Femur (tissue), 1 donor: ENCODE results near the gene BIRC5.

ENCODE experiments used
- DNase-seq: peaks from one replicate; pipeline ENCODE4 v3.0.0-alpha.2; 2017

The BIRC5 gene

DNA sequence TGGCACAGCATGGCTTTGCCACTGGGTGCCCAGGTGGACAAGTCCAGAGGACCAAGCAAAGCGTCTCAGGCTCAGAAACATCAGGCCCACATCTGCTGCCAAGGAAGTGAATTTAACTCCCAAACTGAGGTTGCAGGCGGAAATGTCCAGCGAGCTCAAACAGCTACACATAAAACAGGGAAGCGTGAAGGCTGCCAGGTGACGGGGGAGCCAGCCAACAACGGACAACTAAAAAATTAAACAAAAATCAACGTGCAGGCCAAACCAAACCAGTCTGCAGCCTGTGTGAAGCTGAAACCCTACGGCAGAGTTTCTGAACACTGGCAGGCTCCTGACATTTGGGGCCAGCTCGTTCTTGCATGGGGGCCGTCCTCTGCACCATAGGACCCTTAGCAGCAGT is 29.7 kb upstream of the BIRC5 start:
- no peak for DNase-seq

DNA sequence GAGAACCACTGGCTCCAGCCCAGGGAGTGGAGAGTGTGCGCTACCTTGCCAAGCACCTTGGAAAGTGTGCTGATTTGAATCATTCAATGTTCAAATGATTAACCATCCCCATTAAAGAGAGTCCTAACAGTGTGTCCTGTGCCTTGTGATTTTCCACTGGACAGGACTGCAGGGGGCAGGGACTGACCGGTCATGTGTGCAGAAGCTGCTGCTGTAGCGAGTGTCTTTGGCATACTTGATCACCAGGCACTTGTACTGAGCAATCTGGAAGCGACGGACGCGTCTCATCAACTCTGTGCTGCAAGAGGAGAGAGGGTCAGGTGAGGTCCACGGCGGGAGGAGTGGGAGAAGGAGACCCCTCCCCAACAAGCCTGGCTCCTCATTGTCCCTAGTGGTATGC is 29.2 kb upstream of the BIRC5 start:
- no peak for DNase-seq

DNA sequence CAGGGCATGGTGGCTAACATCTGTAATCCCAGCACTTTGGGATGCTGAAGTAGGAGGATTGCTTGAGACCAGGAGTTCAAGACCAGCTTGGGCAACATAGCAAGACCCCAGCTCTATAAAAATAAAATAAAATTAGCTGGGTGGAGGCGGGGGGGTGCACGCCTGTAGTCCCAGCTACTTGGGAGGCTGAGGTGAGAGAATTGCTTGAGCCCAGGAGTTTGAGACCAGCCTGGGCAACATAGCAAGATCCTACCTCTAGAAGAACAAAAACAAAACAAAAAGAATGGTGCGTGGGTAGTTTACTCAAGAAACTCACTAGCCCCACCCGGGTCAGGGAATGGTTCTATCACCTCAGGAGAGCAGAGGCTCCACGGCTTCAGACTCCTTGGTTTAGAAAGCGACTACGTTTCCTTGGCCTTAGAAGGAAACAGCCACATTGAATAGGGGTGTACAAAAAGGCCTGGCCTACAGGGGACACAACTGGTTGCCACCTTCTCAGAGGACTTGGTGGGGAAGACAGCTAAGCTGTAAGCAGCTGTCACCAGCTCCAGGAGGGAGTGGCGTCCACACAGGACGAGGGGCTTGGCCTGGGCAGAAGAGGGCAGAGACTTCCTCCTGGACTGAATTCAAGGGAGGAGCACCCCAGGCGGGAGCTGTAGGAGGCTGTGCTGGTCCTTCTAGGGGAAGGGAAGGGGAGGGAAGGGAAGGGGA is 27.9 kb upstream of the BIRC5 start:
- peak; percentile 75 for DNase-seq

DNA sequence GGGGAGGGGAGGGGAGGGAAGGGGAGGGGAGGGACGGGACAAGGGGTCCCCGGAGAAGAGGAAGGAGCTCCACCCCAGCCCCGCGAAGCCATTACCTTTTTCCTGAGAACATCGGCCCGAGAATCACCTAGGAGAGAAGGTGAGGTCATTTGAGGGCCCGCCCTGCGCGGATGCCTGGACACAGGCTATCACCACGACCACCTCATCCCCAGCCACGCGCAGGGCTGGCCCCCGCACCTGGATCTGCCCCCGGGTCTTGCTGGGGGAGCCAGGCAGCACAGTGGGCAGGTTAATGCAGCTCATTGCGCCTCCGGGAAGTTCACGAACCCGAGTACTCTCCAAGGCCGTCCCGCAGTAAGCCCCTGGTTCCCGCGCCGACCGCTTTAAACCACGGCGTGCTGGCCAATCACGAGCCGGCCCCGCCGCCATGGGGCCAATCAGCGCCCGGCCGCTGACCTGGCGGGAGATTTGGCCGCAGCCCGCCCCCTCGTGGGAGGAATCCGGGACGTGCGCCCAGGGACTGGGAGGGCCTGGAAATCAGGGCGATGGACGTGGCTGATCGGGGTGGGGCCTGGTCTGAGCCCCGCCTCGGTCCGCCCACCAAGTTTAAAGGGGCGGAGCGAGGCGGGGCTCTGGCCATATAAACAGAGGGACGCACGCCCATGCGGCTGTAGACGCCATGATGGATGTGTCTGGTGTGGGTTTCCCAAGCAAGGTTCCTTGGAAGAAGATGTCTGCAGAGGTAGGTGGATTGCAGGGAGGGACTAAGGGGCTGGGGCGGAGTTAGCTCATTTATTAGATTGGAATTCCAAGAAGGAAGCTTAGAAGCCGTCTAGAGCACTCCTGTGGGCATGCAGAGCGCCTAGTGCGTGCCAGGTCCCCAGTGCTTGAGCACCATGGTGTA is 27.1 kb upstream of the BIRC5 start, which contains the start of the genes AFMID and TK1:
Gene AFMID (plus strand): TSS at position 671 of the 904 bp plus-strand sequence. CDS start 9 bp downstream, at position 680.
Gene TK1 (minus strand): TSS at position 361 of the 904 bp plus-strand sequence. CDS start 58 bp downstream, at position 303.
- peak; percentile 98 for DNase-seq

DNA sequence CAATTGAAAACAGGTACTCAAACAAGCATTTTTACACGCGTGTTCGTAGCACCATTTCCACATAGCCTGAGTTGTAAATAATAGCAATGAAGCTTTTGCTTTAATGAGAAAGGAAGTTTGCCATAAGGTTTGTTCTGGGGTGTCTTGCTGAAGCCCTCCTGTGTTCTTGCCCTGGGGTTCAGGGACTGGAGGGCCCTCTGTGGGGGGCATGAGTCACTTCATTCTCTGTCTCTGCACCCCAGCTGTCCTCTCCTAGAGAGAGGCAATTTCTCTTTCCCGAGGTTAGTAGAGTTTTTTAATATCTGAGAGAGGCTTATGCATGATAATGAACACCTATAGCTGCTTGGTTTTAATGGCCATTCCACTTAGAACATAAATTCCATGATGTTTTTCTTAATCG is 17.3 kb upstream of the BIRC5 start:
- DNase-seq = no peak

DNA sequence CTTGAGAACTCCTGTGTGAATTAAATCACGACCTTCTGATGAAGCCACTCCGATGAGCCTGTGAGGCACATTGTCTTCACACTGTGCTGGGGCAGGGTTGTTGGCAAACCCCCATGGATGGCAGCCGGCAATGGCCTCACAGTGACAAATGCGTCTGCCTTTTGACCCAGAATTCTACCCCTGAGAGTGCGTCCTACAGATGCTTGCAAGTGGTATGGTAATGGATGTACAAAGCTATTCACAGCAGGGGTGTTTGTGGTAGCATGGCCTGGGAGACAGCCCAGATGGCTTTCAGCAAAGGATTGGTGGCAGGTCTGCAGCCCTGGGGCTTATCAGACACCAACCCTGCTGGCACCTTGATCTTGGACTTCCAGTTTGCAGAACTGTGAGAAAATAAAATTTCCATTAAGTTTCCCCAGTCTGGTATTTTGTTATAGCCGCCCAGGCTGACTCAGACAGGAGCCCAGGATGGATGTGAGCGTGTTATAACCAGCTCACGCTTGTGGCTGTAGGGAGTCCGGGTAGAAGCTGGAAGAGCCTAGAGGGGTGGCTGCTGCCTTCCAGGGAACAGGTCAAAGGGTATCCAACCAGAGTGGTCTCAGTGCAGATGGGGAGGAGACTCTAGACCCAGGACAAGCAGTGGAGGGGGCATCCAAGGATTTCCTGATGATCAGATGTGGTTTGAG is 16.8 kb upstream of the BIRC5 start:
- no peak for DNase-seq

DNA sequence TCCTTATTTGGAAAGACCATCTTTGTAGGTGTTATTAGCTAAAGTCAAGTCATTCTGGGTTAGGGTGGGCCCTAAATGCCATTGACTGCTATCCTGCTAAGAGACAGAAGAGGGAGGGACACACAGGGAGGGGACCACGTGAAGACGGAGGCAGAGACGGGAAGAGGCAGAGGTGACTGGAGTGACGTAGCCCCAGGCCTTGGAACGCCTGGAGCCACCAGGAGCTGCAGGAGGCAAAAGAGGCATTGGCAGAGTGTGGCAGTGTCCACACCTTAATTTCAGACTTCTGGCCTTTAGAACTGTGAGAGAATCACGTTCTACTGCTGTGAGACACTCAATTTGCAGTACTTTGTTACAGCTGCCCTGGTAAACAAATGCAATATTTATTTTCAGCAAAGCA is 13.6 kb upstream of the BIRC5 start:
- no peak for DNase-seq

DNA sequence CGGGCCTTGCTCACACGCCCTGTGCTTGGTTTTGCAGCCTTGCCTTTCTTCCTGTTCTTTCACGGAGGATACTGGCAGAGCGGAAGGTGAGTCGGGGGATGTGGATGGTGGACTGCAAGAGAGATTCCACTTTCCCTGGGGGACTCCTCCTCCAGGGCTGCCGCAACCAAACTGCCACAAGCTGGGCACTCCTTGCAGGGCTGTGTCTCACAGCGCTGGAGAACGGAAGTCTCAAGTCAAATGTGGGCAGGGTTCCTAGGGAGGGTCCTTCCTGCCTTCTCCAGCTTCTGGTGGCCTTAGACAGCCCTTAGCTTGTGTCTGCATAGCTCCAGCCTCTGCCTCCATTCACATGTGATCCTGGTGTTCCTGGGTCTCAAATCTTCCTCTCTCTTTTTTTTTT is 11.4 kb upstream of the BIRC5 start:
- DNase-seq = no peak

DNA sequence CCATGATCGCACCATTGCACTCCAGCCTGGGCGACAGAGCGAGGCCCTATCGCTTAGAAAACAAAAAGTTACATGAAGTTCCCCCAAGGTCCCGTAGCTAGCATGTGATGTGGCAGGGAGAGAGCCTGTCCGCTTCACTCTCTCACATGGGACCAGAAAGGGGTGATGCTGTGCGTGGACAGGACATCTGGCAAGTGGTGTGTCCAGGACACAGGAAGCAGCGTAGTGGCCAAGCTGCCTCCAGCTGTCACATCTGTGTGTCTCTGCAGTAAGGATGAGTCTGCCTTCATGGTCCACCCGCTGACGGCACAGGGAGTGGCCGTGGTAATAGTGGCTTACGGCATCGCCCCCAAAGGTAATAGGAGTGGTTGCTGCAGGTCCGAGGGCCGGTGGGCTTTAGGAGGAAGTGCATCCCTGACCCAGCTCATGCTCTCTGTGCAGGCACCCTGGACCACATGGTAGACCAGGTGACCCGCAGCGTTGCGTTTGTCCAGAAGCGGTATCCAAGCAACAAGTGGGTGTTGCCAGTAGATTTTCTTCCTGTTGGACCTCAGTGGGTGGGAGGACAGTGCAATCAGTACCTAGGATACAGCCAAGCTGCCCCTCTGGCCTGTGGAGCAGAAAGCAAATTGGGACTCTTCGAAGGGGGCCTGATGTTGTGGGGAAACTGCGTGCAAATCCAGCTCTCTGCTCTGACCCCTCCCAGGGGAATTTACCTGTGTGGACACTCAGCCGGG is 9.5 kb upstream of the BIRC5 start:
- no peak for DNase-seq

DNA sequence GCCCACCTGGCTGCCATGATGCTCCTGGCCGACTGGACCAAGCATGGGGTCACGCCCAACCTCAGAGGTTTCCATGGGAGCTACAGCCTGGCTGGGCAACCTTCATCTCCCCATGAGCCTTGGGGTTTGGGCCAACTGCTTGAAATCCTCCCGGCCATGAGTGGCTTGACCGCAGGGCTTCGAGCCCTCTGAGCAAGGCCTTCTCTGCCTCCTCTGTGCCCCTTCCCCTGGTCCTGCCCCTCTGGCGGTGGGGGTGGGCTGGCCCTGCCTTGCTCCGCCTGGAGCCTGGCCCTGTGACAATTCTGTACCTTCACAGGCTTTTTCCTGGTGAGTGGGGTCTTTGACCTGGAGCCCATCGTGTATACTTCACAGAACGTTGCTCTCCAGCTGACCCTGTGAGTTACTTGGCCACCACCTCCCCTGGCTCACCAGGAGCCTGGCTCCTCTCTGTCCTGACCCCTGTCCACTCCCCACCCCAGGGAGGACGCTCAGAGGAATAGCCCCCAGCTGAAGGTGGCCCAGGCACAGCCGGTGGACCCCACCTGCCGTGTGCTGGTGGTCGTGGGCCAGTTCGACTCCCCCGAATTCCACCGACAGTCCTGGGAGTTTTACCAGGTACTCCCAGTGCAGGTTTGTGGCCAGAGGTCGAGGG is 8.8 kb upstream of the BIRC5 start:
- DNase-seq = no peak

DNA sequence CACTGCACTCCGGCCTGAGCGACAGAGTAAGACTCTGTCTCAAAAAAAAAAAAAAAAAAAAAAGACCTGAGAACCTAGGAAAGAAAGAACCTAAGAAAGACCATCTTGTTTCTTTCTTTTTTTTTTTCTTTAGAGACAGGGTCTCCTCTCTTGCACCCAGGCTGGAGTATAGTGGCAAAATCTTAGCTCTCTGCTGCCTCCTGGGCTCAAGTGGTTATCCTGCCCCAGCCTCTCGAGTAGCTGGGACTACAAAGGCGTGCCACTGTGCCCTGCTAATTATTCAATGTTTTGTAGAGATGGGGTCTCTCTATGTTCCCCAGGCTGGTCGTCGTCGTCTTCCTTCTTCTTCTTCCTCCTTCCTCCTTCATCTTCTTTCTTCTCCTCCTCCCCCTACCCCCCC is 7.8 kb upstream of the BIRC5 start:
- DNase-seq = no peak

DNA sequence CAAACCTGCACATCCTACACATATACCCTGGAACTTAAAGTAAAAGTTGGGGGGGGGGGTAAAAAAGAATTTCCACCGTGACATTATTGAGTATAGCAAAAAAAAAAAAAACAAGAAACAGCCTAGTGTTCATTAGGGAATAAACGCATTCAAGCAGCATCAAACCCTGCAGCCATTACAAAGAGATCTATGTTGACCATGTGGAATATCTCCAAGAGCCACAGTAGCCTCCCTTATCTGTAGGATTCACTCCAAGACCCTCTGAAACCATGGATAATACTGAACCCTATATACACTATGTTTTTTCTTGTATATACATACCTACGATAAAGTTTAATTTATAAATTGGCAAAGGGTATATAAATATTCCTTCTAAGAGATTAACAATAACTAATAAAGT is 5.6 kb upstream of the BIRC5 start:
- DNase-seq = no peak

DNA sequence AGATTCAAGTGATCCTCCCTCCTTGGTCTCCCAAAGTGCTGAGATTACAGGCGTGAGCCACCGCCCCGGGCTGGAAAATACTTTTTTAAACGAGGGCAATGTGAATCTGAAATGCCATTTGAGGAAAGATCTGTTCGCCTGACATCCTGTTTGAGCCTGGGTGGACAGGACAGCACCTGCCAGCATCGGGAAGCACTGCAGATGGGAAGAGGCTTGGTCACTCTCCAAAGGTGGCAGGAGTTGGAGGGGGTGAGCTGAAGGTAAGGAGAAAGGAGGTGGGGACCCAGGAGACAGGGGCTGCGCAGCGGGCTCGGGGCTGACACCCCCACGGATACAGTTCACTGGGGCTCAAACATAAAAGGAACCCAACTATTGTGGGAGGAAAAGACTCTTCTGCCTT is 3.9 kb upstream of the BIRC5 start:
- no peak for DNase-seq

DNA sequence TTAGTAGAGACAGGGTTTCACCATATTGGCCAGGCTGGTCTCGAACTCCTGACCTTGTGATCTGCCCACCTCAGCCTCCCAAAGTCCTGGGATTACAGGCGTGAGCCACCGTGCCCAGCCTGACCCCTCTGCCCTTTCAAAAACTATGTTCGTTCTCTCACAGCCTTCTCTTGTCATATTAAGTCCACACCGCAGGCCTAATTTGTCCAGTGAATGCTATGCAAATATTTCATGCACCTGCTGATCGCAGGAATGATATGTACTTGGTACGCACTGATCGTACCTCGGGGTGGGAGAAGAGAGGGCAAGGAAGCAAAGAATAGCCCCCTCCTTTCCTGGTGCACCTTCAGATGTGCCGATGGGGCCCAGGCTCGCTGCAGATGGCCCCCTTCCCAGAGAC is 3.0 kb upstream of the BIRC5 start:
- no peak for DNase-seq

DNA sequence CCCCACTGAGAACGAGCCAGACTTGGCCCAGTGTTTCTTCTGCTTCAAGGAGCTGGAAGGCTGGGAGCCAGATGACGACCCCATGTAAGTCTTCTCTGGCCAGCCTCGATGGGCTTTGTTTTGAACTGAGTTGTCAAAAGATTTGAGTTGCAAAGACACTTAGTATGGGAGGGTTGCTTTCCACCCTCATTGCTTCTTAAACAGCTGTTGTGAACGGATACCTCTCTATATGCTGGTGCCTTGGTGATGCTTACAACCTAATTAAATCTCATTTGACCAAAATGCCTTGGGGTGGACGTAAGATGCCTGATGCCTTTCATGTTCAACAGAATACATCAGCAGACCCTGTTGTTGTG is 631 bp downstream of the BIRC5 start:
- no peak for DNase-seq

DNA sequence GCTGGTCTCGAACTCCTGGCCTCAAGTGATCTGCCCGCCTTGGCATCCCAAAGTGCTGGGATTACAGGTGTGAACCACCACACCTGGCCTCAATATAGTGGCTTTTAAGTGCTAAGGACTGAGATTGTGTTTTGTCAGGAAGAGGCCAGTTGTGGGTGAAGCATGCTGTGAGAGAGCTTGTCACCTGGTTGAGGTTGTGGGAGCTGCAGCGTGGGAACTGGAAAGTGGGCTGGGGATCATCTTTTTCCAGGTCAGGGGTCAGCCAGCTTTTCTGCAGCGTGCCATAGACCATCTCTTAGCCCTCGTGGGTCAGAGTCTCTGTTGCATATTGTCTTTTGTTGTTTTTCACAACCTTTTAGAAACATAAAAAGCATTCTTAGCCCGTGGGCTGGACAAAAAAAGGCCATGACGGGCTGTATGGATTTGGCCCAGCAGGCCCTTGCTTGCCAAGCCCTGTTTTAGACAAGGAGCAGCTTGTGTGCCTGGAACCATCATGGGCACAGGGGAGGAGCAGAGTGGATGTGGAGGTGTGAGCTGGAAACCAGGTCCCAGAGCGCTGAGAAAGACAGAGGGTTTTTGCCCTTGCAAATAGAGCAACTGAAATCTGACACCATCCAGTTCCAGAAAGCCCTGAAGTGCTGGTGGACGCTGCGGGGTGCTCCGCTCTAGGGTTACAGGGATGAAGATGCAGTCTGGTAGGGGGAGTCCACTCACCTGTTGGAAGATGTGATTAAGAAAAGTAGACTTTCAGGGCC is 5.5 kb downstream of the BIRC5 start:
- DNase-seq = no peak

DNA sequence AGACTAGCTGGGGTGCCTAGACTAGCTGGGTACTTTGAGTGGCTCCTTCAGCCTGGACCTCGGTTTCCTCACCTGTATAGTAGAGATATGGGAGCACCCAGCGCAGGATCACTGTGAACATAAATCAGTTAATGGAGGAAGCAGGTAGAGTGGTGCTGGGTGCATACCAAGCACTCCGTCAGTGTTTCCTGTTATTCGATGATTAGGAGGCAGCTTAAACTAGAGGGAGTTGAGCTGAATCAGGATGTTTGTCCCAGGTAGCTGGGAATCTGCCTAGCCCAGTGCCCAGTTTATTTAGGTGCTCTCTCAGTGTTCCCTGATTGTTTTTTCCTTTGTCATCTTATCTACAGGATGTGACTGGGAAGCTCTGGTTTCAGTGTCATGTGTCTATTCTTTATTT is 9.0 kb downstream of the BIRC5 start:
- DNase-seq = no peak

DNA sequence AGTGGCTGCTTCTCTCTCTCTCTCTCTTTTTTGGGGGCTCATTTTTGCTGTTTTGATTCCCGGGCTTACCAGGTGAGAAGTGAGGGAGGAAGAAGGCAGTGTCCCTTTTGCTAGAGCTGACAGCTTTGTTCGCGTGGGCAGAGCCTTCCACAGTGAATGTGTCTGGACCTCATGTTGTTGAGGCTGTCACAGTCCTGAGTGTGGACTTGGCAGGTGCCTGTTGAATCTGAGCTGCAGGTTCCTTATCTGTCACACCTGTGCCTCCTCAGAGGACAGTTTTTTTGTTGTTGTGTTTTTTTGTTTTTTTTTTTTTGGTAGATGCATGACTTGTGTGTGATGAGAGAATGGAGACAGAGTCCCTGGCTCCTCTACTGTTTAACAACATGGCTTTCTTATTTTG is 9.7 kb downstream of the BIRC5 start:
- no peak for DNase-seq

DNA sequence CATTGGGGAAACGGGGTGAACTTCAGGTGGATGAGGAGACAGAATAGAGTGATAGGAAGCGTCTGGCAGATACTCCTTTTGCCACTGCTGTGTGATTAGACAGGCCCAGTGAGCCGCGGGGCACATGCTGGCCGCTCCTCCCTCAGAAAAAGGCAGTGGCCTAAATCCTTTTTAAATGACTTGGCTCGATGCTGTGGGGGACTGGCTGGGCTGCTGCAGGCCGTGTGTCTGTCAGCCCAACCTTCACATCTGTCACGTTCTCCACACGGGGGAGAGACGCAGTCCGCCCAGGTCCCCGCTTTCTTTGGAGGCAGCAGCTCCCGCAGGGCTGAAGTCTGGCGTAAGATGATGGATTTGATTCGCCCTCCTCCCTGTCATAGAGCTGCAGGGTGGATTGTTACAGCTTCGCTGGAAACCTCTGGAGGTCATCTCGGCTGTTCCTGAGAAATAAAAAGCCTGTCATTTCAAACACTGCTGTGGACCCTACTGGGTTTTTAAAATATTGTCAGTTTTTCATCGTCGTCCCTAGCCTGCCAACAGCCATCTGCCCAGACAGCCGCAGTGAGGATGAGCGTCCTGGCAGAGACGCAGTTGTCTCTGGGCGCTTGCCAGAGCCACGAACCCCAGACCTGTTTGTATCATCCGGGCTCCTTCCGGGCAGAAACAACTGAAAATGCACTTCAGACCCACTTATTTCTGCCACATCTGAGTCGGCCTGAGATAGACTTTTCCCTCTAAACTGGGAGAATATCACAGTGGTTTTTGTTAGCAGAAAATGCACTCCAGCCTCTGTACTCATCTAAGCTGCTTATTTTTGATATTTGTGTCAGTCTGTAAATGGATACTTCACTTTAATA is 10.4 kb downstream of the BIRC5 start:
- DNase-seq = no peak

DNA sequence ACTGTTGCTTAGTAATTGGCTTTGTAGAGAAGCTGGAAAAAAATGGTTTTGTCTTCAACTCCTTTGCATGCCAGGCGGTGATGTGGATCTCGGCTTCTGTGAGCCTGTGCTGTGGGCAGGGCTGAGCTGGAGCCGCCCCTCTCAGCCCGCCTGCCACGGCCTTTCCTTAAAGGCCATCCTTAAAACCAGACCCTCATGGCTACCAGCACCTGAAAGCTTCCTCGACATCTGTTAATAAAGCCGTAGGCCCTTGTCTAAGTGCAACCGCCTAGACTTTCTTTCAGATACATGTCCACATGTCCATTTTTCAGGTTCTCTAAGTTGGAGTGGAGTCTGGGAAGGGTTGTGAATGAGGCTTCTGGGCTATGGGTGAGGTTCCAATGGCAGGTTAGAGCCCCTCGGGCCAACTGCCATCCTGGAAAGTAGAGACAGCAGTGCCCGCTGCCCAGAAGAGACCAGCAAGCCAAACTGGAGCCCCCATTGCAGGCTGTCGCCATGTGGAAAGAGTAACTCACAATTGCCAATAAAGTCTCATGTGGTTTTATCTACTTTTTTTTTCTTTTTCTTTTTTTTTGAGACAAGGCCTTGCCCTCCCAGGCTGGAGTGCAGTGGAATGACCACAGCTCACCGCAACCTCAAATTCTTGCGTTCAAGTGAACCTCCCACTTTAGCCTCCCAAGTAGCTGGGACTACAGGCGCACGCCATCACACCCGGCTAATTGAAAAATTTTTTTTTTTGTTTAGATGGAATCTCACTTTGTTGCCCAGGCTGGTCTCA is 11.2 kb downstream of the BIRC5 start:
- no peak for DNase-seq
